Suppressor macrophage (primary cell): Measurements from ENCODE around the gene CPEB2.

Source experiments
- DNase-seq, 4 experiments: peaks; one replicate each; pipeline ENCODE4 v3.0.0-alpha.2; 2020 to 2022

The CPEB2 gene

GRCh38 chr4:15118292-15118691 lies 116.0 kb downstream of the CPEB2 start:
- no peak for DNase-seq
